ENCODE data around the gene TSPEAR. TPM values are rescaled to one million over a fixed set of nuclear protein-coding genes. Genes with fewer than 3 reads are reported as not detected.

TSPEAR gene
- total RNA-seq, 1 experiment from 2014 or later, result not detected

GRCh38 chr21:44511219-44511937, 200.0 kb downstream of the TSPEAR start:
- no peak for TF ChIP-seq CTCF (IDR thresholded peaks at IDR 0.05; ENCODE audit: unreplicated experiment)
- no peak for DNase-seq
- H3K36me3 Mint-ChIP-seq (ENCODE audit: insufficient read depth, unreplicated experiment), result no peaks in the 10 kb centered on the region
- intact Hi-C loops (cut with micrococcal nuclease; ENCODE audit: unreplicated experiment), result loop anchor here (2.0 kb wide), 1 partner anchor 281 kb away; no protein-coding TSS in a partner anchor
- no peak overlapping the region for H3K4me3 Mint-ChIP-seq (ENCODE audit: low read depth, unreplicated experiment)
- H3K4me1 Mint-ChIP-seq (ENCODE audit: low read depth, unreplicated experiment), result no peaks in the 10 kb centered on the region
- peaks cover 37% of the 10 kb centered on the region for H3K27me3 Mint-ChIP-seq (ENCODE audit: unreplicated experiment)
- BruUV-seq (replicated peaks), result no TSS peak
- H3K27ac Mint-ChIP-seq (ENCODE audit: unreplicated experiment), result no peak overlapping the region
- CTCF ChIA-PET, result interaction anchor here (0.5 to 2.5 kb wide), 3 partner anchors 69 to 282 kb away, joined by 3 to 28 read pairs (median 8); partner anchors contain the start of gene KRTAP10-5
- H3K9me3 Mint-ChIP-seq (ENCODE audit: low read depth, unreplicated experiment), result no peaks in the 10 kb centered on the region

DNA sequence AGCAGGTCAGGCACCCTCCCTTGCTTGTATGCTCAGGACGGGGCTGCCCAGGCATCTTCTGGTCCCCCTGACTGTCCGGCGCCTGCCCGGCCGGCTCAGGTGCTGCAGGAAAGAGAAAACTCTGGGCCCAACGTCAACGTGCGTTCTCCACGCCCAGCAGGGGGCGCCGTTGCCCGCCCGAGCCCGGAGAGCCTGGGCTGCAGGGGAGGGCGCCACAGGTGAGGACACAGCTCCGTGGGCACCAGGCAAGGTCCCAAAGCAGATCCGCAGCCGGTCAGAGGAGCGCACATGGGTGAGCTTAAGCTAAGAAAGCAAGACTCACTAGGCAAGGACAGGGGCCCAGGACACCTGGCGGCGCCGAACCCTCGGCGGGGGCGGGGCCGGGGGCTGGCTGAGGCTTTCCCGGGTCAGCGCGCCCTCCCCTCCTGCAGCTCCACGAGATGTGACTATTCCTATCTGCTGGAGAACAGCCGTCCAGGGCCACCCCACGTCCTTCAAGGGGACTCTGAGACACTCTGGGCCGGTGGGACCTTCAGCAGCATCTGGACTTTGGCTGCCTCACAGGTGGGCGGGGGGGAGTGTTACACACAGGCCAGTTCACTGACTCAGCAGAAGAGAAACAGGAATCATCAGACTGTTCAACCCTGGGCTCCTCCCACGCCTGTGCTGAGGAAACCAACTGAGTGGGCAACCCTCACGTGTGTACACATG, 200.7 kb downstream of the TSPEAR start:
- Mint-ChIP-seq H3K27me3 (ENCODE audit: unreplicated experiment) (peaks cover 35% of the 10 kb centered on the region), H3K9me3 (ENCODE audit: low read depth, unreplicated experiment) (no peaks in the 10 kb centered on the region), H3K36me3 (ENCODE audit: insufficient read depth, unreplicated experiment) (no peaks in the 10 kb centered on the region), H3K4me3 (ENCODE audit: low read depth, unreplicated experiment) (no peak overlapping the region), H3K27ac (ENCODE audit: unreplicated experiment) (no peak overlapping the region), H3K4me1 (ENCODE audit: low read depth, unreplicated experiment) (no peaks in the 10 kb centered on the region)
- no TSS peak for BruUV-seq (replicated peaks)
- intact Hi-C loops (cut with micrococcal nuclease; ENCODE audit: unreplicated experiment), result loop anchor here (2.0 kb wide), 1 partner anchor 282 kb away; no protein-coding TSS in a partner anchor
- CTCF ChIA-PET, result interaction anchor here (0.5 to 2.5 kb wide), 4 partner anchors 70 to 283 kb away, joined by 3 to 28 read pairs (median 6); partner anchors contain the start of gene KRTAP10-5
- peak; percentile 60 for TF ChIP-seq CTCF (IDR thresholded peaks at IDR 0.05; ENCODE audit: unreplicated experiment)
- DNase-seq, result peak; percentile 82

DNA sequence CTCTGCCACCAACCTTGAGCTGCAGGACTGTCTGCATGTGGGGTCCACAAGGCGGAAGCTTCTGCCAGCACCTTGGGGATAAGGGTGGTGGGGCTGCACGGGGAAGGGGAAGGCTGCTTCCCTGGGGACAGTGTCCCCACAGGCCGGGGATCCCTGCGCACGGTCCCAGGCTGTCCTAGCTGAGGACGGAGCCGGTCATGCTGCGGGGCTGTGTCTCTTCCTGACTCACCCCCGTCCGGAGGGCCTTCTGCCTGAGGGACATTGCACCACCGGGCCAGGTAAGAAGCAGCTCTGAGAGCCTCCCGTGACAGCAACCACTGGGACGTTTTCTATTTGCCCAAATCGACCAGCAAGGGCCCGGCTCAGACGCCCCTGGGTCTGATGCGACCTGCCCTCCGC, 201.3 kb downstream of the TSPEAR start:
- Mint-ChIP-seq H3K9me3 (ENCODE audit: low read depth, unreplicated experiment) (no peaks in the 10 kb centered on the region), H3K36me3 (ENCODE audit: insufficient read depth, unreplicated experiment) (no peaks in the 10 kb centered on the region), H3K27me3 (ENCODE audit: unreplicated experiment) (peaks cover 35% of the 10 kb centered on the region), H3K4me3 (ENCODE audit: low read depth, unreplicated experiment) (no peak overlapping the region), H3K27ac (ENCODE audit: unreplicated experiment) (no peak overlapping the region), H3K4me1 (ENCODE audit: low read depth, unreplicated experiment) (no peaks in the 10 kb centered on the region)
- intact Hi-C loops (cut with micrococcal nuclease; ENCODE audit: unreplicated experiment), result loop anchor here (2.0 kb wide), 1 partner anchor 283 kb away; no protein-coding TSS in a partner anchor
- CTCF ChIA-PET, result interaction anchor here (1.1 to 2.5 kb wide), 3 partner anchors 172 to 283 kb away, joined by 3 to 28 read pairs (median 8); no protein-coding TSS in a partner anchor
- no TSS peak for BruUV-seq (replicated peaks)
- DNase-seq, result no peak
- TF ChIP-seq CTCF (IDR thresholded peaks at IDR 0.05; ENCODE audit: unreplicated experiment), result no peak

DNA sequence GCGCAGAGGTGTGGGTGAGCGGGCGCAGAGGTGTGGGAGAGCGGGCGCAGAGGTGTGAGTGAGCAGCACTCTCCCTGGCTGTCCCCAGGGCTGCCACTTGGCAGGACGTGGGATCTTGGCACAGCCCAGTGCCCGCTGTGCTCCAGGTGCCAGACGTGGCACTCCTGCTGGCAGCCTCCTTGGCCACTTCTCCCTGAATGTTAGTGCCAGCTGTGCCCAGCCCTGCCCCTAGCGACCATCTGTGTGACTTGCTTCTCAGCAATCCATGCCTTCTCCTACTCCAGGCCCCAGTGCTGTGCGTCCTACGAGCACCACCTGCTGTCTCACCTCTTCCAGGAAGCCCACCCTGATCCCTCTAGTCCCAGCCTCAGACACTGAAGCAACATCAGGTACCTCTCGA, 201.8 kb downstream of the TSPEAR start:
- no peaks in the 10 kb centered on the region for H3K36me3 Mint-ChIP-seq (ENCODE audit: insufficient read depth, unreplicated experiment)
- H3K4me1 Mint-ChIP-seq (ENCODE audit: low read depth, unreplicated experiment), result no peaks in the 10 kb centered on the region
- H3K27me3 Mint-ChIP-seq (ENCODE audit: unreplicated experiment), result peaks cover 35% of the 10 kb centered on the region
- intact Hi-C loops (cut with micrococcal nuclease; ENCODE audit: unreplicated experiment), result no loop called here
- TF ChIP-seq CTCF (IDR thresholded peaks at IDR 0.05; ENCODE audit: unreplicated experiment), result peak; percentile 17
- CTCF ChIA-PET, result interaction anchor here (0.6 to 2.5 kb wide), 3 partner anchors 233 to 418 kb away, joined by 5 to 28 read pairs (median 8); no protein-coding TSS in a partner anchor
- no TSS peak for BruUV-seq (replicated peaks)
- no peak overlapping the region for H3K27ac Mint-ChIP-seq (ENCODE audit: unreplicated experiment)
- no peak overlapping the region for H3K4me3 Mint-ChIP-seq (ENCODE audit: low read depth, unreplicated experiment)
- peak; percentile 68 for DNase-seq
- no peaks in the 10 kb centered on the region for H3K9me3 Mint-ChIP-seq (ENCODE audit: low read depth, unreplicated experiment)

Data from Calu3 (cell line).